Astrocyte (in vitro differentiated cells and primary cell): Measurements from ENCODE around the gene ADPRM.

ENCODE experiments used
- EZH2 ChIP-seq: IDR thresholded peaks from 2 replicates; pipeline ENCODE4 v1.6.1; 2012; ENCODE audit warnings: mild to moderate bottlenecking, low read length, inconsistent platforms; ENCODE audit not compliant: insufficient read depth
- TF ChIP-seq, protein P1 (sequence below): IDR thresholded peaks from 2 replicates; pipeline ENCODE4 v1.5.1; 2011; ENCODE audit warnings: low read depth, mild to moderate bottlenecking, inconsistent platforms, low read length, moderate library complexity; ENCODE audit not compliant: insufficient read depth

DNA sequence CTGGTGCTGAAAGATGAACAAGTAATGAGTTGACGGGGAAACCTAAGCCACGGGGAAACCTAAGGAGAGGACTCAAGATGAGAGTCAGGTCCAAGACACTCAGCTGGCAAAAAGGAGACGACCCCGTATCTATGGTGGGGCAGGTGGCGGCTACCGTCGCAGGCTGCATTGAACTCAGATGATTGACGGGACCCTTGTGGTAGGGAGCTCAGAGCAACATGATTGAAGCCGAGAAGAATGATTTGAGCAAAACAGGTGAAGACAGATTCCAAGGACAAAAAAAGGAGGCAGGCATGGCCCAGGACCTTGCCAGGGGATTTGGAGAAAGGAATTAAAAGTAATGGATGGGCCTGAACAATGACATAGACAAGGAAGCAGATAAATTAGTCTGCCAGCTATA is 32.8 kb upstream of the ADPRM start:
- no peak for TF ChIP-seq EZH2
- TF ChIP-seq, protein P1, sequence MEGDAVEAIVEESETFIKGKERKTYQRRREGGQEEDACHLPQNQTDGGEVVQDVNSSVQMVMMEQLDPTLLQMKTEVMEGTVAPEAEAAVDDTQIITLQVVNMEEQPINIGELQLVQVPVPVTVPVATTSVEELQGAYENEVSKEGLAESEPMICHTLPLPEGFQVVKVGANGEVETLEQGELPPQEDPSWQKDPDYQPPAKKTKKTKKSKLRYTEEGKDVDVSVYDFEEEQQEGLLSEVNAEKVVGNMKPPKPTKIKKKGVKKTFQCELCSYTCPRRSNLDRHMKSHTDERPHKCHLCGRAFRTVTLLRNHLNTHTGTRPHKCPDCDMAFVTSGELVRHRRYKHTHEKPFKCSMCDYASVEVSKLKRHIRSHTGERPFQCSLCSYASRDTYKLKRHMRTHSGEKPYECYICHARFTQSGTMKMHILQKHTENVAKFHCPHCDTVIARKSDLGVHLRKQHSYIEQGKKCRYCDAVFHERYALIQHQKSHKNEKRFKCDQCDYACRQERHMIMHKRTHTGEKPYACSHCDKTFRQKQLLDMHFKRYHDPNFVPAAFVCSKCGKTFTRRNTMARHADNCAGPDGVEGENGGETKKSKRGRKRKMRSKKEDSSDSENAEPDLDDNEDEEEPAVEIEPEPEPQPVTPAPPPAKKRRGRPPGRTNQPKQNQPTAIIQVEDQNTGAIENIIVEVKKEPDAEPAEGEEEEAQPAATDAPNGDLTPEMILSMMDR = no peak
